Activated CD4-positive, alpha-beta memory T cell treated with anti-CD3 and anti-CD28 coated beads for 36 hours (primary cell): Measurements from ENCODE around the gene JARID2. TPM values are rescaled to one million over a fixed set of nuclear protein-coding genes. Genes with fewer than 3 reads are reported as not detected.

ENCODE experiments used
- CTCF ChIA-PET: fragments of 350-600 bp; sonication (Branson Sonifier 250); formaldehyde crosslinking; loops from one replicate; lab custom pipeline; 2021; ENCODE audit warnings: antibody characterized with exemption, inconsistent platforms; lab: Charles Lee
- POLR2A ChIA-PET: fragments of 350-600 bp; sonication (Branson Sonifier 250); formaldehyde crosslinking; loops from one replicate; lab custom pipeline; 2021; ENCODE audit warnings: antibody characterized with exemption; lab: Charles Lee
- DNase-seq: peaks from one replicate; pipeline ENCODE4 v3.0.0-alpha.2; 2020
- H3K27ac Mint-ChIP-seq: one replicate; pipeline ENCODE4 v1.8.0; 2021; ENCODE audit warnings: mixed read lengths
- H3K27me3 Mint-ChIP-seq: one replicate; pipeline ENCODE4 v1.8.0; 2021; ENCODE audit warnings: mixed read lengths
- H3K36me3 Mint-ChIP-seq: one replicate; pipeline ENCODE4 v1.8.0; 2021; ENCODE audit warnings: mixed read lengths
- H3K4me1 Mint-ChIP-seq: one replicate; pipeline ENCODE4 v1.8.0; 2021; ENCODE audit warnings: low read depth, mixed read lengths
- H3K4me3 Mint-ChIP-seq: one replicate; pipeline ENCODE4 v1.8.0; 2021; ENCODE audit warnings: mild to moderate bottlenecking, mixed read lengths
- H3K9me3 Mint-ChIP-seq: one replicate; pipeline ENCODE4 v1.8.0; 2021; ENCODE audit warnings: mixed read lengths
- intact Hi-C: fragments of 100-400 bp; cut with micrococcal nuclease; formaldehyde crosslinking; loops from one replicate; pipeline ENCODE4 v1.15.1; 2023
- total RNA-seq, 2 experiments: library from RNA; stranded (reverse); gene quantifications; one replicate each; pipeline ENCODE4 v1.2.3, GENCODE V29; 2021

The JARID2 gene
- total RNA-seq, 2 experiments from 2014 or later, result 41.4 to 44.0 TPM

DNA sequence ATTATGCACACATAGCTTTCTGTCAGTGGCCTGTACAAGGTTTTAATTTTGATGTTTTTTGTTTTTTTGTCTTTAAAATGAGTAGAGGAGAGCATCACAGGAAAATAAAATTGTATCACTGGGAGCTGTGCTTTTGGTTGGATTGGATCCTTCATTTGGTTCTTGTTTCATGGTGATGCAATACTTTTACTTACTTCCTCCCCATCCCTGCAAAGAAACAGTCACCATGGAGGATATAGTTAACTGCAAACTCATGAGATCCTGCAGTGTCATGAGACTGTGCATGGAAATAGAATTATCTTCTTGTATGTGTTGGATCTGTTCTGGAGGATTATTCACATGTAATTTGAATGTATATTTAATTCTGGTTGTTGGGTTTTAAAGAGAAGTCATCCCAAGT lies 122.3 kb downstream of the JARID2 start:
- Mint-ChIP-seq H3K27me3 (no peaks in the 10 kb centered on the region), H3K4me1 (peaks cover 62% of the 10 kb centered on the region), H3K4me3 (no peak overlapping the region), H3K9me3 (no peaks in the 10 kb centered on the region), H3K36me3 (peaks cover 21% of the 10 kb centered on the region), H3K27ac (no peak overlapping the region)
- ChIA-PET CTCF (no interaction called here), POLR2A (no interaction called here)
- no peak for DNase-seq
- intact Hi-C loops, result no loop called here

DNA sequence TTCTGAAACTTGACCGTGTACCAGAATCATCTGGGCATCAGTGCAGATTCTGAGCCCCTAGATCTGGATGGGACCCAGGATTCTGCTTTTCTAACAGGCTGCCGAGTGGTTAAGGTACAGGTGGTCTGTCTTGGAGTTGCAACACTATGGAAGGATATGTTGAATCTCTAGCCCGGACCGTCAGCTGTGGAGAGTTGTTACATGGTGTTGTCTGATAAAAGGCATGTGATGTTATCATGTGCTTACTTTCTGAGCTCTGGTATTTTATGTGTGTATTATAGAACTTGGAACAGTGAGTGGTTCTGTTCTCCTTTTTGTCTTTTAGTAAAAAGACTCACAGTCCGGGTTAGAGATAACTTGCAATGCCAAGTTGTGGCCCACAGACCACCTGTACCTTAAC lies 123.0 kb downstream of the JARID2 start:
- Mint-ChIP-seq H3K27ac (no peak overlapping the region), H3K36me3 (peaks cover 21% of the 10 kb centered on the region), H3K27me3 (no peaks in the 10 kb centered on the region), H3K4me1 (peaks cover 62% of the 10 kb centered on the region), H3K4me3 (no peak overlapping the region), H3K9me3 (no peaks in the 10 kb centered on the region)
- intact Hi-C loops, result no loop called here
- no peak for DNase-seq
- POLR2A ChIA-PET, result no interaction called here
- CTCF ChIA-PET, result no interaction called here

DNA sequence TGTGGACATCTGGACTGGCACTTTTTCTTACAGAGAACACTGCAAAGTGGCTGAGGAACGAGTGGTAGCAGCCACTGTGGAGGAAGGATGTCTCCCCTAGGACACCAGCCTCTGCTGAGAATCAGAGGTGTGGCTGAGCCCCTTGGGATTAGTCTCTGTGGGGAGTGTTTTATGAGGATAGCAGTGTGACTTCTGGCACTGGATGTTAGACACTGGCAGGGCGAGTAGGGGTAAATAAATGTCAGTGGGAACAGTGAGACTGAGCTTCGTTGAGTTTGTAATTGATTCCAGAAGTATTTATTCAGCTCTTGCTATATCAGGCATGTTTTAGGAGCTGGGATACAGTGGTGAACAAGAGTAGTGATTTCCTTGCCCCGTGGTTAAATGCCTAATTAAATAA lies 124.0 kb downstream of the JARID2 start:
- H3K36me3 Mint-ChIP-seq, result peaks cover 21% of the 10 kb centered on the region
- intact Hi-C loops, result no loop called here
- DNase-seq, result no peak
- H3K9me3 Mint-ChIP-seq, result no peaks in the 10 kb centered on the region
- POLR2A ChIA-PET, result no interaction called here
- no peak overlapping the region for H3K4me3 Mint-ChIP-seq
- no peak overlapping the region for H3K27ac Mint-ChIP-seq
- CTCF ChIA-PET, result no interaction called here
- H3K27me3 Mint-ChIP-seq, result no peaks in the 10 kb centered on the region
- H3K4me1 Mint-ChIP-seq, result peaks cover 61% of the 10 kb centered on the region

DNA sequence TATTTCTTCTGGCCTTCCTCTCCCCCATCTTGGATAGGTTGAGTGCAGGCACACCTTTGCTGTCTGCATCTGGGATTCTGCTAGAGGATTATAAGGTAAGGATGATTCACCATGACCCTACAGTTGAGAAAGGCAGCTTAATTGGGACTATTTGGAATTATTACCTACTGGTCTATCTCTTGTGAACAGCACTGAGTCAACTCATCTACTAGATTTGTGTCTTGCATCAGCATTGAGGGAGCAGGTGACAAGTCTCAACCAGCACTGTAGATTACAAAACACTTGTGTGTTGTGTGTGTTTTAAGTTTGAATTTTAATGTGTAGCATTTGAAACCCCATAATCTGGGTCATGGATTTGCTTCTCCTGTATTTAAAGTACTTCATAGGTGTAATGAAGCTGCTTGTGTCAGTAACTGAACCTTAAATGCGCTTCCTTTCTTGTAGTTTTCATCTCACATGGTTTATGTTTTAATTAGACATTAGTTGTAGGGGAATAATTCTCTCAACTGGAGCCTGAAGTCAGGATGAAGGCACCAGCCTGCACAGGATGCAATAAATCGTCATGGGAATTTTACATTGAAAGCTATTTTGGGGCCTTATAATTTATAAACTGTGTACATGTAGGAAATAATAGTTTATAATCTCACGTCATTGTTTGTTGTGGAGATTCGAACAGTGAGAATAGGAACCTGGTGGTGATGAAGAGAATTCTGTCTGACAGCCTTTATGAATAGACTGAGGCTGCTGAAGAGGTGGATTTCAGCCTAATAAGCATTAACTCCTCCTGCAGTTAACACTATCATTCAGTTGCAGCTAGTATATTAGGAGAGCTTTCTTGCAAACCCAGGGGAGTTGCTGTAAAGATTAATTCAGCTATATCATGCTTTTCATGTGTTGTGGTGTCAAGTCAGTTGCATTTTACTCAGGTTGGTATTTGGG lies 125.1 kb downstream of the JARID2 start:
- peaks cover 31% of the 10 kb centered on the region for H3K36me3 Mint-ChIP-seq

DNA sequence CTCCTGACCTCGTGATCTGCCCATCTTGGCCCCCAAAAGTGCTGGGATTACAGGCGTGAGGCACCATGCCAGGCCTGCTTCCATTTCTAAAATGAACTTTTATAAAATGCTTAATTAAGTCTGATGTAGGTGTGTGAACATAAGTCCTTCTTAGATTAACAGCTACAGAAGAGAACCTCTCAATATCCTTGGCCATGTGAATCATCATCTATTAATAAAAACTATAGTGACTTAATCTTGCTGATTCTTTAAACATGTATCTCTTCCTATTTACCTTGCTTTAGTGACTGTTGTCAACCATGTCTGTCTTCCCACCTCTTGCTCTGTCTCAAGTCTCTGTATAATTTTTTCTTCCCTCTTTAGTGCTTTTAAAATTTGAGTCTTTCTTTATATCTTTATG lies 127.1 kb downstream of the JARID2 start:
- ChIA-PET POLR2A (no interaction called here), CTCF (no interaction called here)
- H3K4me1 Mint-ChIP-seq, result peaks cover 44% of the 10 kb centered on the region

More for the DNA sequence above, 125.1 kb downstream of the JARID2 start:
- Mint-ChIP-seq H3K27me3 (no peaks in the 10 kb centered on the region), H3K27ac (no peak overlapping the region), H3K9me3 (no peaks in the 10 kb centered on the region), H3K4me1 (peaks cover 55% of the 10 kb centered on the region), H3K4me3 (no peak overlapping the region)
- ChIA-PET POLR2A (no interaction called here), CTCF (no interaction called here)
- intact Hi-C loops, result no loop called here
- DNase-seq, result no peak

DNA sequence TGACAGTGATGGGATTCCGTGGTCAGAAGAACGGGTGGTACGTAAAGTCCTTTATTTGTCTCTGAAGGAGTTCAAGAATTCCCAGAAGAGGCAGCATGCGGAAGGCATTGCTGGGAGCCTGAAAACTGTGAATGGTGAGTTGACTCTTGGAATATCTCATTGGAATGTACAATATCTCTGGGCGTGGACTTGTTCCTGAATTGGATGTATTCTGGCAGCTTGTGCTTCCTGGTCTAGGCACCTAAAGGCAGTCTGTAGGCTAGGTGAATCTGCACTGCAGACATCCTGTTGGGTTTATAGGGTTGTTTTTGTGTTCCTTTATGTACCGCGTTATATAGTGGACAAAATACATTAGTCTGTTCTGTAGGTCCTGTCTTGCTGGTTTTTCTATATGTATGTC lies 128.2 kb downstream of the JARID2 start:
- H3K4me1 Mint-ChIP-seq, result peaks cover 43% of the 10 kb centered on the region
- no peak overlapping the region for H3K27ac Mint-ChIP-seq
- H3K27me3 Mint-ChIP-seq, result no peaks in the 10 kb centered on the region
- H3K4me3 Mint-ChIP-seq, result no peak overlapping the region
- intact Hi-C loops, result no loop called here
- no peak for DNase-seq
- CTCF ChIA-PET, result no interaction called here
- peaks cover 25% of the 10 kb centered on the region for H3K36me3 Mint-ChIP-seq
- POLR2A ChIA-PET, result no interaction called here
- H3K9me3 Mint-ChIP-seq, result no peaks in the 10 kb centered on the region

More for the DNA sequence above, 127.1 kb downstream of the JARID2 start:
- Mint-ChIP-seq H3K27me3 (no peaks in the 10 kb centered on the region), H3K27ac (no peak overlapping the region), H3K4me3 (no peak overlapping the region), H3K9me3 (no peaks in the 10 kb centered on the region), H3K36me3 (peaks cover 32% of the 10 kb centered on the region)
- intact Hi-C loops, result no loop called here
- no peak for DNase-seq

DNA sequence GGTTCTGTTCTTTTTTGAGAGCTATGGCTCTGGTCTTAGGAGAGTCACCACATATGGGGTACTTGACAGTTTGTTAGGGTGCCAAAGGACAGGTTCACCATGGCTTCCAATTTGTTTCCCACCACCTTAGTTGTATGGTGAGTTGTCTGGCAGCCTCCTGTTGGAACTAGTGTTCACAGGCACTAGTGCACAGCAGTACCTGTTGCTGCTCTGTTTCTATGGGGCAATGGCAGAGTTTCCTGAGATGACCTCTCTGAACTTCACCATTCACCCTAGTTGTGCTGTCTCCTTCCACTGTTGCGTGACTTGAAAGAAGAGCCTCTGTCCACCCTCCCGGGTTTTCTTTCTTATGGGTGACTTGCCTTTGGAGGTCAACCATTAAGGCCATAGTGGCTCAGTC lies 129.1 kb downstream of the JARID2 start:
- POLR2A ChIA-PET, result no interaction called here
- no peaks in the 10 kb centered on the region for H3K9me3 Mint-ChIP-seq
- CTCF ChIA-PET, result no interaction called here
- intact Hi-C loops, result no loop called here
- peaks cover 30% of the 10 kb centered on the region for H3K36me3 Mint-ChIP-seq
- no peak overlapping the region for H3K4me3 Mint-ChIP-seq
- H3K27ac Mint-ChIP-seq, result no peak overlapping the region
- H3K4me1 Mint-ChIP-seq, result peaks cover 42% of the 10 kb centered on the region
- DNase-seq, result no peak
- H3K27me3 Mint-ChIP-seq, result no peaks in the 10 kb centered on the region

DNA sequence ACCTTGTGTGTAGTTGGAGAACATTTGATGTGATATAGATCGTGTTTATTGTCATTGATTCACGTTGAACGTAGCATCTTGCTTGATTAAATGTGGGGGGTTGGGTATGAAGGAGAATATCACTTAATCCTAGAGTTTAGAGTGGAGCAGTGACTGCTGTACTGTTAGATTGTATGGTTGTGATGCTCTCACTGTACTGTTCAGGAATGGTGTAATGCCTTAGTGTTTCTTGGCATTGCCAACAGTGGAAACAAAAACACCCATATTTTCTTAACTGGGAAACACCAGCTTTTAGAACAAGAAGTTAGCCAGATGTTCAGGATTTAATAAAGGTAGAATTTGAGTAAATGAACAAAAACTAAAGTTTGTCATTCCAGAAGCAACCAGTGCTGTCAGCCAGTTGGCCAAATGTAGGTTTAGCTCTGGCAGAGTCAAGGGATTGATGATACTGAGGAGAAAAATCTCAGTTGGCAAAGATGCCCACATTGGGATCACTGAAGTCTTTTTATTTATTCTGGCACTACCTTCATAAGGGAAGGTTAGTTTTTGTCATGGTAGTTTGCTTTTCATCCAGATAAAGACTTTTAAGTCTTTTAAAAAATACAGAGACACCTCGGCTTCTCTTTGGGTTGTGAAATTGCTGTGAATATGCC lies 129.9 kb downstream of the JARID2 start:
- Mint-ChIP-seq H3K4me3 (no peak overlapping the region), H3K27me3 (no peaks in the 10 kb centered on the region), H3K36me3 (peaks cover 30% of the 10 kb centered on the region), H3K9me3 (no peaks in the 10 kb centered on the region), H3K27ac (no peak overlapping the region), H3K4me1 (peaks cover 42% of the 10 kb centered on the region)
- ChIA-PET POLR2A (no interaction called here), CTCF (no interaction called here)
- intact Hi-C loops, result no loop called here
- no peak for DNase-seq

DNA sequence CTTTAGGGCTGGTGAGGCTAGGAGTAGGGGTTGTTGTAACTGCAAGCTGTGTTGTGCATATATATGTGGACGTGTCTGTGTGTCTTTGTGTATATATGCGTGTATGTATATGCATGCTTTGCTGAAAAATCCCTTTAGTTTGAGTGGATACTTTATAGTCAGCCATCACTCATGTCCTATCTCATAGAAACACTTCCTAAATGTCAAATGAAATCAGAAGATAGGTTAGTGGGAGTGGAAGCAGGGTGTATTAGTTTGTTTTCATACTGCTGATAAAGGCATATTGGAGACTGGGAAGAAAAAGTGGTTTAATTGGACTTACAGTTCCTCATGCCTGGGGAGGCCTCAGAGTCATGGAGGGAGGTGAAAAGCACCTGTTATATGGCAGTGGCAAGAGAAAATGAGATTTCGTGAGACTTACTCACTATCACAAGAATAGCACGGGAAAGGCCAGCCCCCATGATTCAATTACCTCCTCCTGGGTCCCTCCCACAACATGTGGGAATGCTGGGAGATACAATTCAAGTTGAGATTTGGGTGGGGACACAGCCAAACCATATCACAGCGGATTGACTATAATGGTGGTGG lies 131.1 kb downstream of the JARID2 start:
- Mint-ChIP-seq H3K4me1 (peaks cover 37% of the 10 kb centered on the region), H3K9me3 (no peaks in the 10 kb centered on the region), H3K27ac (no peak overlapping the region), H3K4me3 (no peak overlapping the region), H3K36me3 (peaks cover 33% of the 10 kb centered on the region), H3K27me3 (no peaks in the 10 kb centered on the region)
- no peak for DNase-seq
- CTCF ChIA-PET, result no interaction called here
- POLR2A ChIA-PET, result no interaction called here
- intact Hi-C loops, result no loop called here

DNA sequence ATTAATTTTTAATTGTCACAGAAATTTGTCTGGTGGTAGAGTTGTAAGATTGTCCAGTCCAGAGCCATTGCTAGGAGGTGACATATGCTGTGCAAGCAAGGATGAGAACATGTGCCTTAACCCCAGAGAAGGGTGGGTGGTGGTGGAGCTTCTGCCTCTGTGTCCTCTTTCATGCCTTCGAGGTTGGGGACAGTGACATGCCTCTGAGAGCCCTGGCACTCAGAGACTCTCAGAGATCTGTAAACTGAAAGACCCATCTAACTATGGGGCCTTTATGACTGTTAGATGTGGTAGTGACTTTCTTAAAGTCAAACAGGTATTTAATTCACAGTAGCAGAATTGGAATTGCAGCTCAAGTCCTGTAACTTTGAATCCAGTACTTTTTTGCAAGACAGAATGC lies 132.4 kb downstream of the JARID2 start:
- Mint-ChIP-seq H3K9me3 (no peaks in the 10 kb centered on the region), H3K4me3 (no peak overlapping the region), H3K27me3 (no peaks in the 10 kb centered on the region), H3K36me3 (peaks cover 35% of the 10 kb centered on the region), H3K27ac (no peak overlapping the region), H3K4me1 (peaks cover 45% of the 10 kb centered on the region)
- POLR2A ChIA-PET, result no interaction called here
- intact Hi-C loops, result no loop called here
- DNase-seq, result no peak
- CTCF ChIA-PET, result no interaction called here

DNA sequence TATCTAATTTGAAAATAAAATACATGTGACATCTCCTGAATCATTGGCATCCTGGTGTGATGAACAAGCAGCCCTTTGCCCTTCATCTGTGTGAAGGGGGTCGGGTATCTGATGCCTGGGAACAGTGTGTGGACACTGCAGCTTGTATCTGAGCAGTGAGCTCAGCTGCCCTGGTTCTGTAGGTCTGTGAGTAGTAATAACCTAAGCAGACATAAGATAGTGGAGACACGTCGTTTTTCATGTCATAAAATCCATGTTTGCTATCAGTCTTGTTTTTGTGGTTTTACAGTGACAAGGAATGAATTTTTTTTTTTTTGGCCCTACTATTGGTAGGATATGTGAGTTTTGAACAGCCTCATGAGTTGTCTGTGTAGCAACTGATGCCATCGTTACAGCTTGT lies 133.0 kb downstream of the JARID2 start:
- CTCF ChIA-PET, result no interaction called here

DNA sequence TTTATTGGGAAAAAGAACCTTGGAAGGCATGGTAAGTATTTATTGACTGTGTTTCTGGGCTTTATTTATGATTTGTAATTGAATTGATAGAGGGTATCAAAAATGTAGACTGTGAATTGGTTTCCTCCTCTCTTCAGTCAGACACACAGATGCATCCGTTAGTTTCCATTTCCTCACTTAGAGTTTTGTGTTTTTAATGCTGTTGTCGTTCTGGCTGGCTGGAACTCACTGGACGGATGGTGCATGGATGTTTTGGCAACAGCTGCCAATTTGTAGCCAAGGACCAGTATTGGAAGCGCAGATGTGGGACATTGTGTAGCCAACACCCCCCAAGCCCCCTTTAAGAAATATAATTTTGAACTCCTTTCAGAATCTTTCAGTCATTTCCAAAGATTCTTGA lies 134.5 kb downstream of the JARID2 start:
- peaks cover 31% of the 10 kb centered on the region for H3K36me3 Mint-ChIP-seq
- H3K27me3 Mint-ChIP-seq, result no peaks in the 10 kb centered on the region
- H3K9me3 Mint-ChIP-seq, result no peaks in the 10 kb centered on the region
- H3K4me1 Mint-ChIP-seq, result peaks cover 56% of the 10 kb centered on the region
- H3K27ac Mint-ChIP-seq, result peak overlapping the region; percentile 39
- ChIA-PET POLR2A (interaction anchor here (0.7 kb wide), 1 partner anchor 55 kb away, joined by 3 read pairs; no protein-coding TSS in a partner anchor), CTCF (no interaction called here)
- DNase-seq, result no peak
- intact Hi-C loops, result no loop called here
- no peak overlapping the region for H3K4me3 Mint-ChIP-seq

More for the DNA sequence above, 133.0 kb downstream of the JARID2 start:
- Mint-ChIP-seq H3K27ac (no peak overlapping the region), H3K9me3 (no peaks in the 10 kb centered on the region), H3K27me3 (no peaks in the 10 kb centered on the region), H3K4me1 (peaks cover 47% of the 10 kb centered on the region), H3K36me3 (peaks cover 35% of the 10 kb centered on the region), H3K4me3 (no peak overlapping the region)
- POLR2A ChIA-PET, result no interaction called here
- intact Hi-C loops, result no loop called here
- no peak for DNase-seq
